HG02973 (cell line): Measurements from ENCODE around the gene FAM78A.

Experiments used
- ATAC-seq: cut with Tn5 transposase; IDR thresholded peaks from one replicate; pipeline ENCODE4 v1.9.1; 2021; ENCODE audit warnings: moderate library complexity; ENCODE audit not compliant: unreplicated experiment

FAM78A gene

DNA sequence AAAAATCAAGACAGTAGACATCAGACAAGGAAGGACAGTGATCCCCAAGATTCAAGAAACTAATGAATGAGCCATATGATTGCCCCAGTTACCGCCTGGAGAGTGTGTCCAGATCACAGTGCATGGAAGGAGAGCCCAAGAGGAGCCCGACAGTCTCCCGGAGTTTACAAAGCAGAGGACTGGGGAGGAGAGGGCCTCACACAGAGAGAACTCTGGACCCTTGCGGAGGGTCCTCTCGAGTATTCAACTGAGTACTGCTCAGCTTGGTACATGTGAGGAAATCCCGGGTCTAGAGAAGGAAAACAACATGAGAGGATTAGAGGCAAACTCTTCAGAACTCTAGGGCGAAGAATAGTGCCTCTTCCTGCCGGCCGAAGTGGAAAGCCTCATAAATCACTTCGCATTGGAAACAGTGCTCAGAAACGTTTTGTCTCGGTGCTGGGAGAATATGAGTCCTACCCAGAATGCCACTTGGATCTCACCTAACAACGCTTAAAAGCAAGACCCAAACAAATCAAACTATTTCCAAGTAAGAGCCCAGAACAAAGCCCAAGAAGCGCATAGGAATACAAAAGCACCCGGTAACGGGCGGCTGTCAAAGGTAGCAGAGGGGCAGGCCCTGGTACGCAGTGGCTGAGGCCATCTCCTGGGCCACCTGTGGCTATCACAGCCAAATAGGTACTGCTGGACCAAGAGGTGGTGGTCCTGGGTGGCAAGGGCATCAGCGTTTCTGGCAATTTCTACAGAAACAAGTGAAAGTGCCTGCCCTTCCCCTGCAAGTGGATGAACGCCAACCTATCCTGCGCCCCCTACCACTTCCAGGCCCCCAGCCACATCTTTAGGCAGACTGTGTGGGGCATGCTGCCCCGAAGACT, 36.0 kb downstream of the FAM78A start:
- no peak for ATAC-seq

DNA sequence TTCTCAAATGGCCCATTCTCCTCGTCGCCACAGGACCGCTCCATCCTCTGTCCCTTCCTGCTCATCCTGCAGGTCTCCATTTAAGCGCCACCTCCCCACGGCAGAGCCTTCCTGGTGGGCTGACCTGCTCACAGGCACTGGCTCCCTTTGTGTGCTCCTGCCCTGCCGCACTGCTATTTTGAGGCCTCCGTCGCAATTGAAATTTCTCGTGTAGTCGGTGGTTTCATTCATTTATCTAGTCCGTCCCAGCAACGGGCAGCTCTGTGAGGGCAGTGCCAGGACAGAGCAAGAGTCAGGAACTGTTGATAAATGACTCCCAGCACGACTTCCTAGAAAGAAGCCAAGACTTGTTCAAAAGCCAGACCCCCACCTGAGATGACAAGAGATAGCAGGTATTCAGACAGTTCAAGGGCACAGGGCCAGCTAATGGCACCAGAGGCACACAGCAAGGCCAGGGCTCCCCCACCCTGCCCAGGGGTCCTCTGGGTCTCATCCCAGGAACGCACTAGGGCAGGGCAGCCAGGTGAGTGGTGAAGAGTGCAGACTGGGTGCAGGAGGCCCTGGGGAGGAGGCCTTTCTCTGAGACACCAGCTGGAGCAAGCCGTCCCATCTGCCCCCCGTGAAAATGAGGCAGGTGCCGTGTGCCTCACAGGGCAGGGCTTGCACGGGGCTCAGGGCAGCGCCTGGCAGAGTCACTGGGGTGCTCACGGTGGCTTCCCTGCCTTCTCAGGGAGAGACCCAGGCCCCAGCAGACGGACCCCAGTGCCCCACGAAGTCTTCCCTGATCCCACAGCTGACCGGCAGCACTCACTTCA, 36.9 kb downstream of the FAM78A start:
- ATAC-seq = no peak

DNA sequence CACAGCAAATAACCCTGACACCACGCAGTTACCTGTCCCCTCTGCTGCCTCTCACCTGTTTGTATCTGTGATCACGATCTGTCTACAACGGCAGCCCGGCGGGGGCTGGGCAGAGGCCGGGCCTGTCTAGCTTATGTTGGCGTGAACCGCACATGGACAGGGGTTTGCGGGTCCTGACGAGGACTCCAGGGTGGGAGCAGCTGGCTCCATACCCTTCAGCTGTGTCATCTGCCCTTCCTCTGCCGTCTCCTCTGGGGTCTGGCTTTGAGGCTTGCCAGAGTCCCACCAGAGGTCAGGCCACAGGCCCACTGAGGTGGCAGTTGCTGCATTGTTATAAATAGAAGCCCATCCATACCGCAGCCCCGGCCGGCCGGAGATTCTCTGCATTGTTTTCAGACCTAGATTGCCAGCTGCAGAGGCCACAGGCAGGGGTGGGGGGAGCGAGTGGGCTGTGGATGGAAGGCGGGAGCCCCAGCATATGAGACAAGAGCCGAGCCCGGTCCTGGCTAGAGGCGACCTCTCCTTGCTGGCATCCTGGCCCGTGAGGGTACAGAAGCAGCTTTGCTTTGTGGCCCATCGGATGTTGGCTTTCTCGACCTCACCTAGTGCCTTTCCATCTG, 37.8 kb downstream of the FAM78A start:
- no peak for ATAC-seq

DNA sequence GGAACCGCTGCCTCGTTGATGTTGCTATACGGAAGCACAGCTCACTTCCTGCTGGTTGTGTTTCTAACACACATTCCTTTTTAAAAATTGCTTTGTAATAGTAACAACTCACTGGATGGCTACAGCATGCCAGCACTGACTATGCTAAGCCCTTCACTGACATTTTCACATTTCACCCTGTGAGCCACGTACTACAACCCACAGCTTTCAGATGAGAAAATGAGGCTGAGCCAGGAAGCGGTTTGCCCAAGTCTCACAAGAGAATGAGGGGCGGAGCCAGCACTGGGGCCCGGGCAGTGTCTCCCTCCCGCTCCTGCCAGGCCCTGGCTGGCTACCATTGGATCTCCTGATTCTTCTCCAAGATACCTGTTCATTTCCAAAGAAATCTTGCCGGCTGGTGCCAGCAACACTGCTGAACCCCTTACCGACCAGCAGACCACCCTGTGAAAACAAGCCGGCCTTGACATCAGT, 38.3 kb downstream of the FAM78A start:
- ATAC-seq = peak; percentile 61

DNA sequence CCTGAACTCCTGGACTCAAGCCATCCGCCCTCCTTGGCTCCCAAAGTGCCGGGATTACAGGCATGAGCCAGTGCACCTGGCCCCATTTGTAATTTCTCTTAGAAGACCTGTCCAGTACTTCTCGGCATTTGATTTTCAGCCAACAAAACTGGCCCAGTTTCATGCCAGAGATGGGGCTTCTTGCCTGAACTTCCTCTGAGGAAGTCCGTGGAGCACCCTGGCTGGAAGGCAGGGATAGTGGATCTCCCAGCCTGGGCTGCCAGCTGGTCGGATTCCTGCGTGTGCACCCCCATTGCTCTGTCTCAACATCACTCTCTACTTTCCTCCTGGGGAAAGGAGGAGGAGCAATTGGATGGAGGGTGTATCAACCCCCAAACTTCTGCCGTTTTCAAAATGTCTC, 39.0 kb downstream of the FAM78A start:
- ATAC-seq = no peak

DNA sequence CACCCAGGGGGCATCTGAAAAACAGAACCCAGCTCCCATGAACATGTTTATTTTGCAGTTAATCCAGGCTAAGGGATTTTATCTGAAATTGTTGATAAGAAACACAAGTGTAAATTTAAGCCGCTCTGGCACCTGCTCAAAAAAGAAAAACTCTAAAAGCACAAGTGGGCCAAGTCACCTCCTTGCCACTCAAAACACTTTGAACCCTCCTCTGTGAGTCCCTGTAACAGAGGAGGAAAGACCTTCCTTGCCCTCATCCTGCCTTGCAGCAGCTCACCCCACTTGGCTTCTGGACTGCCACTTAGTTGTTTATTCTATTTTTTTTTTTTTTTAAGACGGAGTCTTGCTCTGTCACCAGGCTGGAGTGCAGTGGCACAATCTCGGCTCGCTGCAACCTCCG, 39.5 kb downstream of the FAM78A start:
- ATAC-seq = no peak

DNA sequence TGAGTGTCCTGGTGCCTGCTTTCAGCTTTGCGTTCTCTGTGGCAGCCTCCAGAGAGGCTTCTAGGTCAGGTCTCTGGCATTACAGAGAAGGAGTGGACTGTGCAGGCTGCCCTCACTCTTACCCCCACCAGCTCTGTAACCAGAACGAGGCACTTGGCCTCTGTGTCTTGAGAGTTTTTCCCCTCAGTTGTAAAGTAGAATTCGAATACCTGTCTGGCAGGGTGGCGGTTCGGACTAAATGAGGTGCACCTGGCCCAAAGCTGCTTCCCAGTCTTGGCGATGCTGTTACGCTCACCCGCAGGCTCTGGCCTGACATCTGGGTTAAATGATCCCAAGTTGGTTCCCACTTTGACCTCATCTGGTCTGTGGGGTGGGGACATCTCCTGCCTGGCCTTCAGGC, 40.1 kb downstream of the FAM78A start:
- ATAC-seq = no peak

DNA sequence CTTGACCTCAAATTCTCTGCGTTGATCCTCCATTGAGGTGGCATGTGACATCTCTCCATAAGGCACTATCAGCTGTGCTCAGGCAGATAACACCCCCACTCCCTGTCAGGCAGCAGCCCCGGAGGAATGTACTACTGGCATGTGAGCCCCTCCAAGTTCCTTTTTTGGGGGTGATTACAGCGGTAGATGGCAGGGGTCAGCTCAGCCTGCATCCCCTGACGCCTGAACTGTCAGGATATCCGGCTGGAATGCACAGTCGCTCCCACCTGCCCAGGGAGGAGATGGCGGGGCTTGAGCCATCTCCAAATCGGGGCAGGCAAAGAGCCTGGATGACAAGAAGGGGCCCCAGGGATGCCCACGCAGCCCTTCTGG, 40.8 kb downstream of the FAM78A start:
- no peak for ATAC-seq

DNA sequence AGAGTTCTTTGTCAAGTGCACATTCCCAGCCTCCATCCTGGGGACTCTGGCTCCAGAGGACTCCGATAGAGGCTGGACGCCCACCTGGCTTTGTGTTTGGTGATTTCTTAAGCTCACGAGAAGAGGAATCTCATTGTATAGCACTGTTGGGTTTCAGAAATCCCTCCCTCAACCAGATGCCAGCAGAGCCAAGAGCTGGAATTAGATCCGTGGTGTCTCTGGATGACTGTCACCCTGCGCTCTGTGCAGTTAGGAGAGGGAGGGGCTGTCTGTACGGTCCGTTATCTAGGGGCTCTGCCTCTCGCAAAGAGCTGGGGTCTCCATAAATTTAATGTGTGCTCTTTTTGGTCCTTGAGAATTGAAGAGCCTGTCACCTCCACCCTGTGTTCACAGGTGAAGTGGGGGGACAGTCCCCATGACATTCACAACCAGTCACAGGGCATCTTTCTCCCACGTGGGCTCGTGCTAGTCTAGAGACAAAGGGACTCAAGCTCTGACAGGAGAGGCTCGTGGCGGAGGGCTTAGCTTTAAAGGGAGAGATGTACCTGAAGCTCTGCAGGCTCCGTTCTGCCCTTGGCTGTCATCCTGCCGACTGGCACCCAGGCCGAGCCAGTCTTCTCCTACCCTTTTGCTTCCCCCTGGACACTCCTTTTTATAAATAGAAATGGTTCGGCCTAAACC, 41.4 kb downstream of the FAM78A start:
- ATAC-seq = no peak

DNA sequence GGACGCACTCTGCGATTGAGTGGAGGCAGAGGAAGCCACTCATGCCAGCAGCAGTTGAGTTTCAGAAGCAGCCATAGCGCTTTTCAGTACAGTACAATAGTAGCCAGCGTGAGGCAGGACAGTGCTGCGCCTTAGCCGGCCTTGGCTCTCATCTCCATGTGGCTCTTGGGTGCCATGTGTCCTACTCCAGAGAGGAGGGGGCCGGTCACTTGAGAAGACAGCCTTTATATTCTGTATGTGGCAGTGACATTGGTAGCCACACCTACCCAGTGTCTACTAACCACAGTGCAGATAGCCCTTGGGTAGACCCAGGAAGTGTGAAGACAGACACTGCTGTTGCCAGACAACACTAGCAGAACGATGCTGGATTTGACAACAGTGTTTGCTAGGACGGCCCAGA, 42.3 kb downstream of the FAM78A start:
- no peak for ATAC-seq

DNA sequence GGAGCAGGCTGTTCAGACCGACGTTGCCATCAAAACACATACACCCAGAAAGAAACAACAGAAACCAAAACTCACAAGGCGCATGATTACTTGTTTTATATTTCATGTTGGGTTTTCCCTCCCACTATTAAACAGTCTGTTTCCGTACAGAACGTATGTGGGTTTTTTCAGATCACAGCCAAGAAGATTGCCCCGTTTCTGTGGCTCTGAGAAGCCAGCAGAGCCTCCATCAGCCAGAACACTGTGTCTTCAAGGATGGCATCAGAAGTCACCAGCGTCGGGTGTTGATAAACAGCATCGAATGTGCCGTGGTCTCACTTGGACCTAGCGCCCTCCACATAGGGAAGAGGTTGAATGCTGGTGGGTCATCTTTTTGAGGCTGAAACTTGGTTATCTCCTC, 42.8 kb downstream of the FAM78A start:
- ATAC-seq = no peak

DNA sequence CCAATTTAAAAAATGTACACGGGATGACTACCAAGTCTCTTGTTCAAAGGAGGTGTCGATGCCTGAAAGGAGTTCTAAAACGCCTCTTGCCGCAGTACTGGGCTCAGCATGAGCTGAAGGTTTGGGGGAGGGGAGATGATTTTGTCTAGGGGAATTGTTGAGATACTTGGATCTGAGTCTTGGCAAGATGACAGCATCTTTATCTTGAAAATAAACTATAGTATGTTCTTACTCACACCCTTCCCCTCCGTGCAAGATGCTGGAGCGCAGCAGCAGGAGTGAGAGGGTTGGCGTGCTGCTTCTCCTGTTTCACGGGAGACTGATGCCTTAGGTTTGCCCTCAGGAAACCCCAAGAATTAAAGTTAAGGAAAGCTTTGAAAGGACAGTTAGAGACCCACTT, 47.3 kb downstream of the FAM78A start:
- no peak for ATAC-seq

DNA sequence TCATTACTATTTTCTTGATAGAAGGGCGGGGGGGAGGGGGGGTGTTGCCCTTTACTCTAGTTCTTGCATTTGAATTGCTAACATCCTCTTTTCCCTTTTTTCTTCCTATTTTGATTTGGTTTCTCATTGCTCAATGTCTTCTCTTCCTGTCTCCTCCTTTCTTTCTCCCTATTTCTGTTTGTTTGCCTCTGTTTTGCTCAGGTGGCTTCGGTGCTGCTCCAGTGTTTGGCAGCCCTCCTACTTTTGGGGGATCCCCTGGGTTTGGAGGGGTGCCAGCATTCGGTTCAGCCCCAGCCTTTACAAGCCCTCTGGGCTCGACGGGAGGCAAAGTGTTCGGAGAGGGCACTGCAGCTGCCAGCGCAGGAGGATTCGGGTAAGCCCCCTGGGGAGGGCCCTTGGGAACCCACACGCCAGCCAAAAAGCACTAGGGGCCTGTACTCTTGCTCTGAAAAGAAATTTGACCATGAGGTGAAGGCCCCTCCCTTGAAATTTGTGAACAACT, 48.3 kb downstream of the FAM78A start:
- ATAC-seq = no peak

DNA sequence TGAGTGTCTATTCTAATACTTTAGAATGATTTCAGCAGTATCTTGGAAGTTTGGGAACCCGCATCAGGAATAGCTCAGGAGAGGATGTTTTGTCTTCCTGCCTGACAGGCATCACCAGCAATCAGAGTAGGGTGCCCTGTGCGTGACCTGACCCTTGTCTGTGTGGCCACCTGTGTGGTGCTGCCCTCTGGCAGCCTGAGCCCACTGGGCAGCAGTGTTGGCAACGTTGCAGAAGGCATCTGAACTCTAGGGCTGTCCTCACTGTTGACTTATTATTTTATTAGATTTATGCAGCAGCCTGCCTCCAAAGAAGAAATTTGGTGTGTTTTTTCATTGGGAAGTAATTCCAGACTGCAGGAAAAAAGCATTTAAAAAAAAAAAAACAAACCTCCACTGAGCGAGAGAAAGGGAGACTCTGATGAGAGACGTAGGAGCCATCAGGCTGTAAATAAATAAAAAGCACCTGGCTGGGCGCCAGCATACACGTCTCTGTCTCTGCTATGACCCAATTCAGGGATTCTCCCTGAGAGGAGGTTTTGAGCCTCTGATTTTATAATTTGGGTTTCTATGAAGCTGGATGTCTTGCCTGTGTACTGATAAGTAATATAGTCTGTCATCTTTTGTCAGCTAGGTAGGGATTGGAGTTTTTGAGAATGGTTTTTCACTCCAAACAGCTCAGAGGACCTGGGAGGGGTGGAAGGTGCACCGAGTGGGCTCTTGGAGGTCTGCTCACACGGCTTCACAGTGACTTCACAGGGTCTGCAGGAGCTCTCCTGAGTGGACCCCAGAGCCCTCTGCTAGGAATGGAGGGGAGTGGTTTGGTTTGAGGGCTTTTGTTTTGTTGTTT, 49.0 kb downstream of the FAM78A start:
- ATAC-seq = no peak

DNA sequence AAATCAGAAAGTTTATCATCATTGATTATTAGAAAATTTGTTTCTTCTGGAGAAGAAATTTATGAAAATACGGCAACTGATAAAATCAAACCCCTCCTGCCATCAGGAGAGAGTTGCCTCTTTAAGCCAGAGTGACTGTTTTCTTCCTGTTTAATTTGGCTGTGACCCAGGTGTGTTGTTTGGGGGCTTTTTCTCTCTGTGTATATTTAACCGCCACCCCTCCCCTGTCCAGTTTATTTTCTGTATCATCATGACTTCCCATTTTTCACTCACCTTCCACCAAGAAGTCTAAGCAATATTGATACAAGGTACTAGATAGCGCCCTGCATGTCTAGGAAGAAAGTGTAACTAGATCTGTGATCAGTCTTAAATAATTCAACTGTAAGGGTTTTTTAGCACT, 50.1 kb downstream of the FAM78A start:
- ATAC-seq = no peak

DNA sequence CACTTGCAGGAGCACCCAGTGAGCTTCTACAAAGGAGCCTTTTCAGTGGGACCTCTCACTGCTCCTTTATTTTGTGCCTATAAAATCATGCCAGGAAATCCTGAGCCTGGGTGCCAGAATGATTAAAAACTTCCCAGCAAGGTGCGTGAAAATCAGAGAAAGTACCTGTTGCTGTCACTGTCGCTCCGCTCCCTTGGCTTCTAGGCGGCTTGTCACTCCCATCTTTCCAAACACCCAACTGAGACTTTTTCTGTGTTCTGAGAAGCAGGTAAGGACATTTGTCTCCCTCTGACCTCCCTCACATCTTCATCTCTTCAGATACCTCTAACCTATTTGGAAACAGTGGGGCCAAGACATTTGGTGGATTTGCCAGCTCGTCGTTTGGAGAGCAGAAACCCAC, 53.9 kb downstream of the FAM78A start:
- no peak for ATAC-seq

DNA sequence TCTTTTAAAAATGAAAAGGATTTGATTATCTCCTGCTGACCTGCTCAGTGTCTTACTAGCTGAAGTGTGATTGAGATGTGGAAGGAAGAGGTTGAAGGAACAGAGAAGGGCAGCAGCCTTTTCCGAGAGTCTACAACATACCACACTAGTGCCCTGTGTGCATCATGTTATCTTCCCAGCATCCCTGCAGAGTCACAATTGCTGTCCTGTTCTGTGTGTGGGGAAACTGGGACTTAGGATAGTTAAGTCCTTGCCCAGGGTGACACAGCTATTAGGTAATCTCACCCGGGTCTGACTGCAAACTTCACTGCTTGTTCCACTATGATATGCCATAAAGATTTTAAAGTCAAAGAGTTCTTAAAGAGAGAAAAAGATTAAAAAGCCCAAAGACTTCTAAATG, 55.8 kb downstream of the FAM78A start:
- no peak for ATAC-seq

DNA sequence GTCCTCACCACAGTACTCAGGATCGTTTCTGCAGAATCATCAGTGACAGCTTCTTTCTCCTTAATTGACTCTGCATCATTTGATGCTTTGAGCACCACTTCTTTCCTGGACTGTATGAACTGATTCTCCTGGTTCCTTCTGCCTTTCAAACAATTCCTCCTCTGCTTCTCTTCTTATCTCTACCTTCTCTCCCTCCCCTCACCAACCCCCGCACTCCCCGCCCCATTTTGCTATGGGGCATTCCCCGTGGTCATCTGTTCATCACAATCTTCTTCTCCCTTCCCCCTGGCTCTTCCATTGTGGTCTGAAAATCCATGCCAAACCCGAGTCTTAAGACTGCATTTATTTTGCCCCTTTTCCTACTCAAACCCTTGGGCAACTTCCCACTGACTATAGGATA, 57.9 kb downstream of the FAM78A start:
- ATAC-seq = no peak

DNA sequence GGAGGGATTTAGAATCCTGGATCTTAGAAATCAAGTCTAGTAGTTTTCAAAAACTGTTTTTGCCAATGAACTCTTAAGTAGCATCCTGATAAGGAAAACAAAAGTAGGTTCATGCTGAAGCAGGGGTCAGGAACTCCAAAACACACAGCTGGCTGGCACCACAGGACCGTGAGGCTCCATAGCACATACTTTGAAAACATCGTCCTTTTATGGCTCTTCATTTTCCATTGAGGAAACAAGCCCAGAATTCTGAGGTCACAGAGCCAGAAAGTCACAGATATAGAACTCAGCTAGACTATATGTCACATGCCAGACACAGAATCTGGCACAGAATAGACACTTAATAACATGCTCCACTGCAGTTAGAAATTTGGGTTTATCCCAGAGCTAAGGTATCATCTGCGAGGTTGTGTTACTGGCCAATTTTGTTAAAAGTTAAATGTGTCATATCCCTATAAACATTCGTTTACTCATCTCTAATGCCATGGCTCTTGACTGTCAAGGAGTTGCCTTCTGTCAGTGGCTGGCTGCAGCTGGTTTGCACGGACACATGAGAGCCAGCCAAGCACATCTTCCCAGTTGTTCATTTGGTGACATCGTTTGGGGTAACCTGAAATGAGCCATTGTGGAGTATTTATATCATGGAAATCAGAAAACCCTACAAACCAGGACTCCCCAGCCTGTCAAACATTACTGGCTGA, 58.8 kb downstream of the FAM78A start:
- ATAC-seq = no peak
